ENCODE measurements around the gene ZBTB17.

The ZBTB17 gene

GRCh38 chr1:15953294-15953771, 22.6 kb downstream of the ZBTB17 start:
- TF ChIP-seq CTCF (conservative IDR thresholded peaks at IDR 0.05; ENCODE audit: low read depth, low read length), result no peak
- DNase-seq (ENCODE audit: low read depth), result no peak

GRCh38 chr1:15952317-15953258, 23.3 kb downstream of the ZBTB17 start:
- DNase-seq (ENCODE audit: low read depth), result no peak
- no peak overlapping the region for H3K4me3 ChIP-seq (ENCODE audit: low read length)
- TF ChIP-seq CTCF (conservative IDR thresholded peaks at IDR 0.05; ENCODE audit: low read depth, low read length), result no peak

More at GRCh38 chr1:15953294-15953771, 22.6 kb downstream of the ZBTB17 start:
- H3K4me3 ChIP-seq (ENCODE audit: low read length), result no peak overlapping the region

DNA sequence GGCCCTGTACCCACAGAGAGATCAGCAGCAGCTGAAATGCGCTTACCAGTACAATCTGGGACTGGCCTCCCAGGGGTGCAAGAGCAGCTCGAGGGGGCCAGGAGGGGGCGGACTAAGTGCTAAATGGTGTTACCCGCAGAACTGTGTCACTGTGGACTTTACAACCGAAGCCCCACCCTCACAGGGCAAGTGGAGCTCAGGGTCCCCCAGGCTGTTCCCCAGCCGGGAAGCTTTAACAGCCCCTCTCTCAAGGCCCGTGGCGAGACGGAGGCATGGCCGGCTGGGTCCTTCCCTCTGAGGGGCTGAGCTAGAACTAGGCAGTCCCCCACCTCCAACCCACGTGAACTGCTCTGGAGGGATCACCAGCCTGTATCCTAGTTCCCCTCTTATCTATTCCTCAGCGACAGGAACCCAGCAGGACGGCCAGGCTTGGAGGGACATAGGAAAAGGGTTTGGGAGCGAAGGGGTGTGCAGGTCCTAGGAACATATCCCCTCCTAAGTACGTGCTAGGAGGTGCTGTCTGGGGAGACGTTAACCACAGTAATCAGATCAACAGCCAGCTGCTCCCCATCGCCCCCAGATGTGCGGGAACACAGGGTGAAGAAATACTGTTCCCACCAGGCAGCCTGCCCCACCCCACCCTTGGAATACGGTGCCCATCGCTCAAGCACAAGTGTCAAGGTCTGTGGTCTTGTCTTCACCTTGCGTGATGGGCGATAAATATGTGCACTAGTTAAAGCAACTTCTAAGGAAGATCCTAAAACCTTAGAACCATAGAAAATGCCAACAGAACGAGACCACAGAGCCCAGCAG, 24.4 kb downstream of the ZBTB17 start:
- DNase-seq (ENCODE audit: low read depth), result no peak
- peak; percentile 8 for TF ChIP-seq CTCF (conservative IDR thresholded peaks at IDR 0.05; ENCODE audit: low read depth, low read length)
- H3K4me3 ChIP-seq (ENCODE audit: low read length), result no peak overlapping the region

DNA sequence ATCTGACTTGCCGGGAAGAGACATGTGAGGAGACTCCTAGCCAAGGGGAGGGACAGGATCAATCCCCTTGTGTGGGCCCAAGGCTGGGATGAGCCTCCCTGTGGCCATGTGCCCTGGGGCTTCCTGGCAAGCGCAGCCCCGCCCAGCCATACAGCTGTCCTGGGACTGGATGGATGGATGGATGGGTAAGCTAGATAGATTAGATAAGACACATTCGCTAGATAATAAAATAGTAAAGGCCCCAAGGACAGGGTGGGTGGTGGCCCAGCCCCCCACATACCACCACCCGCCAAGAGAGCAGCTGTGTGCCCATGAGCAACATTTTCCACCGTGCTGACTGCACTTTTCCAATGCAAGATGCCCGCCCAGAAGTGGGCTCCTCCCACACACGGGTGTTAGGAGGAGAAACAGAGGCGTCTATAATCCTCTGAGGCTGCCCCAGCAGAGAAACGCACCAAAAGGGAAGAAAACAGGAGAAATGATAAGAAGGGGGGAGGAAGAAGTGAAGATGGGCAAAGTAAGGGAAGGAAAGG, 25.1 kb downstream of the ZBTB17 start:
- no peak for DNase-seq (ENCODE audit: low read depth)
- TF ChIP-seq CTCF (conservative IDR thresholded peaks at IDR 0.05; ENCODE audit: low read depth, low read length), result no peak
- no peak overlapping the region for H3K4me3 ChIP-seq (ENCODE audit: low read length)

- no peak for TF ChIP-seq CTCF (conservative IDR thresholded peaks at IDR 0.05; ENCODE audit: low read depth, low read length)
- DNase-seq (ENCODE audit: low read depth), result no peak
- H3K4me3 ChIP-seq (ENCODE audit: low read length), result no peak overlapping the region
These were observed 25.6 kb downstream of the ZBTB17 start for GRCh38 chr1:15950302-15950701.

GRCh38 chr1:15949453-15950245, 26.3 kb downstream of the ZBTB17 start:
- H3K4me3 ChIP-seq (ENCODE audit: low read length), result peak overlapping the region; percentile 18
- no peak for TF ChIP-seq CTCF (conservative IDR thresholded peaks at IDR 0.05; ENCODE audit: low read depth, low read length)
- DNase-seq (ENCODE audit: low read depth), result peak; percentile 96

Measured in retinal pigment epithelial cell (primary cell).